ENCODE results near the gene PPP3CA.

DNA sequence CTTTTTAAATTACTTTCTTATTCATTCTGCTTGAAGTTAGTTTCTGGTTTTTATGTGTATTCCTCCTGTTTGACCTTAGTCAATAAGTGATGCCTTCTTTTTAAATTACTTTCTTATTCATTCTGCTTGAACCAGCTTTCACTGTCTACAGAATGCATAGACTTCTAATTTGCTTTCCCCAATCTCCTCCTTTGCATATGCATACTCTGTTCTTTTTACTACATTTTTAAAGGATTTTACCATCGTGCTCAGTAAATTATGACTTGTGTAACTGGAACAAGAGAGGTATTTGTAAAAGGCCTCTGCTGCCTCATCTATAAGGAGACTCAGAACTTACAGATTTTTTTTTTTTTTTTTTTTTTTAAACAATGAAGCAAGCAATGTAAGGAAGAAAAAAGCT lies 228.7 kb downstream of the PPP3CA start:
- TF ChIP-seq EZH2 (IDR thresholded peaks at IDR 0.05) (no peak), CTCF (IDR thresholded peaks at IDR 0.05) (no peak), EZH2phosphoT487 (IDR thresholded peaks at IDR 0.05) (no peak)

Measured in neural progenitor cell (in vitro differentiated cells).